Inferior parietal cortex (tissue), 1 donor: ENCODE results near the gene PHYKPL.
"Not testable (repeated sequence)": the region's sequence is repeated elsewhere in the genome, so short reads cannot be mapped to it uniquely, and the experiment has no call there.

ENCODE experiments used
- DNase-seq: peaks from one replicate; pipeline ENCODE4 v3.0.0-alpha.2; 2016; ENCODE audit errors: extremely low spot score

Gene PHYKPL

GRCh38 chr5:178239626-178240301 is 7.2 kb upstream of the PHYKPL start:
- not testable (repeated sequence) for DNase-seq

- no peak for DNase-seq
These were observed 6.3 kb upstream of the PHYKPL start for GRCh38 chr5:178238711-178239592.

- no peak for DNase-seq
These were observed 5.7 kb upstream of the PHYKPL start for GRCh38 chr5:178238313-178238635.

- no peak for DNase-seq
These were observed 5.1 kb upstream of the PHYKPL start for GRCh38 chr5:178237431-178238312.

- peak; percentile 9 for DNase-seq
These were observed 4.1 kb upstream of the PHYKPL start for GRCh38 chr5:178236679-178237078.

- no peak for DNase-seq
These were observed 3.5 kb upstream of the PHYKPL start for GRCh38 chr5:178236126-178236525.

GRCh38 chr5:178235588-178235974 is 3.0 kb upstream of the PHYKPL start:
- DNase-seq: no peak

- DNase-seq: peak; percentile 77
These were observed 2.4 kb upstream of the PHYKPL start for GRCh38 chr5:178234750-178235587.

GRCh38 chr5:178234121-178234749 is 1.6 kb upstream of the PHYKPL start:
- DNase-seq: no peak

GRCh38 chr5:178232920-178233429 is 373 bp upstream of the PHYKPL start:
- DNase-seq: no peak

- no peak for DNase-seq
These were observed 971 bp downstream of the PHYKPL start for GRCh38 chr5:178231539-178232123.

- DNase-seq: no peak
These were observed 1.6 kb downstream of the PHYKPL start for GRCh38 chr5:178230879-178231538.

- no peak for DNase-seq
These were observed 2.7 kb downstream of the PHYKPL start for GRCh38 chr5:178229861-178230260.

- DNase-seq: not testable (repeated sequence)
These were observed 3.5 kb downstream of the PHYKPL start for GRCh38 chr5:178229111-178229510.

- DNase-seq: no peak
These were observed 4.0 kb downstream of the PHYKPL start for GRCh38 chr5:178228609-178229008.

GRCh38 chr5:178227929-178228328 is 4.7 kb downstream of the PHYKPL start:
- no peak for DNase-seq

GRCh38 chr5:178227138-178227659 is 5.4 kb downstream of the PHYKPL start:
- no peak for DNase-seq

- DNase-seq: no peak
These were observed 7.4 kb downstream of the PHYKPL start for GRCh38 chr5:178225174-178225573.

GRCh38 chr5:178224403-178224802 is 8.2 kb downstream of the PHYKPL start:
- DNase-seq: no peak
